ENCODE results near the gene LRRC63. TPM values are rescaled to one million over a fixed set of nuclear protein-coding genes. Genes with fewer than 3 reads are reported as not detected.

The LRRC63 gene
- total RNA-seq, 4 donors from 2014 or later = 0.11 to 0.13 TPM; not detected in 2

GRCh38 chr13:46235286-46235685, 23.6 kb downstream of the LRRC63 start:
- Histone ChIP-seq H3K4me1 (no peaks in the 10 kb centered on the region), H3K27me3 (no peaks in the 10 kb centered on the region), H3K9me3 (no peaks in the 10 kb centered on the region), H3K36me3 (no peaks in the 10 kb centered on the region), H3K4me3 (replicated peaks in 1 of 3) (no peak overlapping the region), H3K27ac (no peak overlapping the region)
- WGBS, 2 donors = 88 to 89% methylated on average over 1 of the region's 1 CpG
- intact Hi-C loops (cut with DNase I) = no loop called here
- DNase-seq = no peak
- no peak for TF ChIP-seq CTCF (IDR thresholded peaks at IDR 0.05)
- TF ChIP-seq POLR2A (IDR thresholded peaks at IDR 0.05) = no peak

- no peak for TF ChIP-seq CTCF (IDR thresholded peaks at IDR 0.05)
- no peak for TF ChIP-seq POLR2A (IDR thresholded peaks at IDR 0.05)
- no peak overlapping the region for H3K27ac ChIP-seq
Observed at GRCh38 chr13:46265292-46265691, 53.6 kb downstream of the LRRC63 start.

GRCh38 chr13:46267166-46267565, 55.4 kb downstream of the LRRC63 start:
- H3K27ac ChIP-seq = no peak overlapping the region
- WGBS, 2 donors = 88 to 89% methylated on average over 2 of the region's 2 CpGs
- intact Hi-C loops (cut with DNase I) = no loop called here

More at GRCh38 chr13:46265292-46265691, 53.6 kb downstream of the LRRC63 start:
- 93 to 100% methylated on average over 1 of the region's 1 CpG for WGBS, 2 donors
- DNase-seq = no peak
- Histone ChIP-seq H3K4me1 (no peaks in the 10 kb centered on the region), H3K4me3 (replicated peaks in 1 of 3) (no peak overlapping the region), H3K27me3 (no peaks in the 10 kb centered on the region), H3K36me3 (no peaks in the 10 kb centered on the region), H3K9me3 (no peaks in the 10 kb centered on the region)
- intact Hi-C loops (cut with DNase I) = no loop called here

GRCh38 chr13:46270416-46270815, 58.7 kb downstream of the LRRC63 start:
- WGBS, 2 donors = 77 to 84% methylated on average over 6 of the region's 6 CpGs
- DNase-seq = no peak
- Histone ChIP-seq H3K4me1 (no peaks in the 10 kb centered on the region), H3K9me3 (no peaks in the 10 kb centered on the region), H3K36me3 (no peaks in the 10 kb centered on the region), H3K27me3 (no peaks in the 10 kb centered on the region), H3K27ac (no peak overlapping the region), H3K4me3 (replicated peaks in 1 of 3) (no peak overlapping the region)
- TF ChIP-seq CTCF (IDR thresholded peaks at IDR 0.05) = no peak
- no peak for TF ChIP-seq POLR2A (IDR thresholded peaks at IDR 0.05)
- intact Hi-C loops (cut with DNase I) = no loop called here

More at GRCh38 chr13:46267166-46267565, 55.4 kb downstream of the LRRC63 start:
- Histone ChIP-seq H3K36me3 (no peaks in the 10 kb centered on the region), H3K4me3 (replicated peaks in 1 of 3) (no peak overlapping the region), H3K27me3 (no peaks in the 10 kb centered on the region), H3K9me3 (no peaks in the 10 kb centered on the region), H3K4me1 (no peaks in the 10 kb centered on the region)
- TF ChIP-seq CTCF (IDR thresholded peaks at IDR 0.05) (no peak), POLR2A (IDR thresholded peaks at IDR 0.05) (no peak)
- no peak for DNase-seq

- intact Hi-C loops (cut with DNase I) = no loop called here
Observed at GRCh38 chr13:46274094-46274698, 62.5 kb downstream of the LRRC63 start.

More at GRCh38 chr13:46274094-46274698, 62.5 kb downstream of the LRRC63 start:
- H3K4me3 ChIP-seq (replicated peaks in 1 of 3) = no peak overlapping the region
- WGBS, 2 donors = 86 to 90% methylated on average over 3 of the region's 3 CpGs
- TF ChIP-seq CTCF (IDR thresholded peaks at IDR 0.05) (no peak), POLR2A (IDR thresholded peaks at IDR 0.05) (no peak)
- H3K36me3 ChIP-seq = no peaks in the 10 kb centered on the region
- H3K4me1 ChIP-seq = no peaks in the 10 kb centered on the region
- H3K27me3 ChIP-seq = no peaks in the 10 kb centered on the region
- no peaks in the 10 kb centered on the region for H3K9me3 ChIP-seq
- no peak overlapping the region for H3K27ac ChIP-seq
- DNase-seq = no peak

All from thyroid gland (tissue), 4 donors.